HepG2 (cell line): ENCODE measurements around the gene CCT4. TPM values are rescaled to one million over a fixed set of nuclear protein-coding genes. Genes with fewer than 3 reads are reported as not detected.

Experiments
- ATAC-seq: fragments of 200-7000 bp; cut with Tn5 transposase; 3 replicates; pipeline ENCODE4 v1.9.1; 2020; ENCODE audit warnings: mild to moderate bottlenecking, moderate library complexity
- BruUV-seq: library from RNA; stranded (reverse); fragments of 400-500 nt; replicated peaks from 2 replicates; lab custom pipeline; 2021; lab: Mats Ljungman, UMichigan
- CTCF ChIA-PET: fragments of 300-600 bp; formaldehyde crosslinking; extraction: SDS; loops from one replicate; lab custom pipeline; 2021; ENCODE audit warnings: low total read pairs, inconsistent platforms, low intra/inter-chr PET ratio; lab: Yijun Ruan, JAX
- POLR2A ChIA-PET: fragments of 350-600 bp; sonication (Branson Sonifier 250); formaldehyde crosslinking; loops from one replicate; lab custom pipeline; 2020; ENCODE audit warnings: antibody characterized with exemption, inconsistent platforms; lab: Yijun Ruan, JAX
- DNase-seq: peaks from one replicate; pipeline ENCODE4 v3.0.0-alpha.2; 2015; ENCODE audit warnings: low spot score
- FAIRE-seq: peaks from 3 replicates; lab custom pipeline; 2011; peaks lifted over from hg19 to GRCh38; lab: Jason Lieb, UNC
- H2AFZ ChIP-seq: one replicate; pipeline ENCODE4 v1.6.1; 2011; ENCODE audit warnings: low read length, inconsistent platforms
- H3K27ac ChIP-seq: fragments of 300-600 bp; 3 replicates; pipeline ENCODE4 v1.8.0; 2011; ENCODE audit warnings: mixed run types, mild to moderate bottlenecking, mixed read lengths, low read length, inconsistent platforms; ENCODE audit not compliant: insufficient read depth; ENCODE audit errors: extremely low read length
- H3K27me3 ChIP-seq, 2 experiments: fragments of 200-600 bp in 1 of 2; 2 replicates in 1 of 2; 3 replicates in 1 of 2; pipeline versions ENCODE4 v1.6.0 to v1.8.0; 2011; ENCODE audit warnings: low read length in 2 of 2, mild to moderate bottlenecking in 2 of 2, moderate library complexity in 2 of 2, inconsistent platforms in 1 of 2; ENCODE audit not compliant: insufficient read depth in 2 of 2, control insufficient read depth in 1 of 2
- H3K36me3 ChIP-seq, 2 experiments: fragments of 200-600 bp in 1 of 2; replicated peaks in 1 of 2; 2 replicates in 1 of 2; 3 replicates in 1 of 2; pipeline versions ENCODE4 v1.5.1 to v1.8.0; 2011; ENCODE audit warnings: low read length in 2 of 2, inconsistent platforms in 1 of 2; ENCODE audit not compliant: insufficient read depth in 2 of 2, control insufficient read depth in 1 of 2
- H3K4me1 ChIP-seq: 2 replicates; pipeline ENCODE4 v1.5.1; 2012; ENCODE audit warnings: low read length, inconsistent platforms; ENCODE audit not compliant: insufficient read depth
- H3K4me2 ChIP-seq: 2 replicates; pipeline ENCODE4 v1.6.0; 2011; ENCODE audit warnings: low read depth, low read length, inconsistent platforms
- H3K4me3 ChIP-seq, 3 experiments: fragments of 200-600 bp in 1 of 3; sonication (generic), shearing (Covaris generic) in 1 of 3; replicated peaks in 1 of 3; 2 replicates each; pipeline ENCODE4 v1.5.1; 2011 to 2016; ENCODE audit warnings: low read length in 3 of 3, inconsistent platforms in 2 of 3, low read depth in 2 of 3, mild to moderate bottlenecking in 2 of 3, control low read depth in 1 of 3, mixed read lengths in 1 of 3; ENCODE audit not compliant: insufficient read depth in 1 of 3
- H3K79me2 ChIP-seq: one replicate; pipeline ENCODE4 v1.6.1; 2011; ENCODE audit warnings: low read length, inconsistent platforms; ENCODE audit not compliant: insufficient read depth
- H3K9ac ChIP-seq: 2 replicates; pipeline ENCODE4 v1.6.0; 2011; ENCODE audit warnings: mild to moderate bottlenecking, low read depth, low read length, inconsistent platforms; ENCODE audit not compliant: insufficient read depth
- H3K9me3 ChIP-seq: 2 replicates; pipeline ENCODE4 v1.5.1; 2012; ENCODE audit warnings: mild to moderate bottlenecking, low read length
- H4K20me1 ChIP-seq: 2 replicates; pipeline ENCODE4 v1.6.0; 2011; ENCODE audit warnings: inconsistent platforms, mild to moderate bottlenecking, low read length, moderate library complexity; ENCODE audit not compliant: insufficient read depth
- BRCA1 ChIP-seq: sonication (generic); formaldehyde crosslinking; IDR thresholded peaks from 2 replicates; pipeline ENCODE4 v1.4.0; 2020; ENCODE audit warnings: missing genetic modification reagents
- CEBPG ChIP-seq: IDR thresholded peaks from 2 replicates; pipeline ENCODE4 v1.6.1; 2016
- PAX8 ChIP-seq: sonication (generic); formaldehyde crosslinking; IDR thresholded peaks from 2 replicates; pipeline ENCODE4 v1.8.0; 2022; ENCODE audit warnings: mild to moderate bottlenecking, missing genetic modification reagents, borderline replicate concordance
- POLR2AphosphoS5 ChIP-seq: IDR thresholded peaks from 2 replicates; pipeline ENCODE4 v1.6.1; 2012; ENCODE audit warnings: low read depth, low read length
- PREB ChIP-seq: sonication (generic); formaldehyde crosslinking; IDR thresholded peaks from 2 replicates; pipeline ENCODE4 v1.4.0; 2020; ENCODE audit warnings: missing genetic modification reagents
- REST ChIP-seq, 2 experiments: IDR thresholded peaks; 2 replicates each; pipeline ENCODE4 v1.6.1; 2011 to 2012; ENCODE audit warnings: low read length in 2 of 2, borderline replicate concordance in 1 of 2, low read depth in 1 of 2, mild to moderate bottlenecking in 1 of 2, moderate library complexity in 1 of 2
- RNF2 ChIP-seq: fragments of 450-650 bp; conservative IDR thresholded peaks from 2 replicates; pipeline ENCODE4 v1.6.1; 2016; ENCODE audit warnings: low read depth
- WIZ ChIP-seq: sonication (generic); formaldehyde crosslinking; IDR thresholded peaks from 2 replicates; pipeline ENCODE4 v1.5.1; 2020; ENCODE audit warnings: mild to moderate bottlenecking, missing genetic modification reagents
- ZC3H13 ChIP-seq: sonication (generic); formaldehyde crosslinking; IDR thresholded peaks from 2 replicates; pipeline ENCODE4 v1.8.1; 2023; ENCODE audit warnings: mild to moderate bottlenecking, missing genetic modification reagents, moderate library complexity
- ZNF460 ChIP-seq: sonication (generic); formaldehyde crosslinking; IDR thresholded peaks from 2 replicates; pipeline ENCODE4 v1.5.1; 2020; ENCODE audit warnings: missing genetic modification reagents, mild to moderate bottlenecking, borderline replicate concordance
- ZNF563 ChIP-seq: sonication (generic); formaldehyde crosslinking; IDR thresholded peaks from 2 replicates; pipeline ENCODE4 v1.8.0; 2022; ENCODE audit warnings: mild to moderate bottlenecking, moderate library complexity, missing genetic modification reagents
- ZNF746 ChIP-seq: sonication (generic); formaldehyde crosslinking; IDR thresholded peaks from 2 replicates; pipeline ENCODE4 v1.8.0; 2022; ENCODE audit warnings: mild to moderate bottlenecking, missing genetic modification reagents
- ZSCAN5A ChIP-seq: sonication (generic); formaldehyde crosslinking; IDR thresholded peaks from 2 replicates; pipeline ENCODE4 v1.8.0; 2022; ENCODE audit warnings: mild to moderate bottlenecking, missing genetic modification reagents, borderline replicate concordance
- WGBS: methylation state at CpG from one replicate; pipeline ENCODE4 v1.1.6; 2017; ENCODE audit warnings: low lambda C conversion rate; 5-methylcytosine and 5-hydroxymethylcytosine counted together
- in situ Hi-C: cut with HindIII; loops from 2 replicates; pipeline ENCODE4 v1.10.0; 2017; ENCODE audit warnings: low pct_unique_long_range_greater_than_20kb; ENCODE audit not compliant: extremely low pct_ligation_motif_present
- intact Hi-C: fragments of 100-400 bp; cut with micrococcal nuclease; formaldehyde crosslinking; loops from one replicate; pipeline ENCODE4 v1.10.0; 2022; ENCODE audit not compliant: unreplicated experiment
- polyA plus RNA-seq, 8 experiments: library from polyadenylated mRNA; depleted of rRNA in 3 of 8; stranded (reverse) in 7 of 8; unstranded in 1 of 8; fragments of >200 nt; fragmentation: Illumina TruSeq in 4 of 8; extraction: Trizol in 4 of 8; gene quantifications; 2 replicates each; pipeline versions ENCODE4 v1.2.1 to v1.2.3, GENCODE V29; 2011 to 2016; ENCODE audit warnings: low read depth in 4 of 8, missing spikeins in 1 of 8, mixed read lengths in 1 of 8; ENCODE audit not compliant: insufficient read depth in 1 of 8
- total RNA-seq, 5 experiments: library from RNA; depleted of rRNA; stranded (reverse); fragments of >200 nt; fragmentation: Illumina TruSeq; extraction: Trizol; gene quantifications; 2 replicates each; pipeline ENCODE4 v1.2.3, GENCODE V29; 2016; ENCODE audit warnings: low read depth in 1 of 5
- TF ChIP-seq, protein P1 (sequence below): sonication (generic); formaldehyde crosslinking; IDR thresholded peaks from 2 replicates; pipeline ENCODE4 v1.4.0; 2020; ENCODE audit warnings: missing genetic modification reagents, borderline replicate concordance

The CCT4 gene
- total and polyA plus RNA-seq, 2 of the 13 experiments (the other 11 are each of a cell fraction or from before 2014, with no cell fraction given) = 138 to 340 TPM

DNA sequence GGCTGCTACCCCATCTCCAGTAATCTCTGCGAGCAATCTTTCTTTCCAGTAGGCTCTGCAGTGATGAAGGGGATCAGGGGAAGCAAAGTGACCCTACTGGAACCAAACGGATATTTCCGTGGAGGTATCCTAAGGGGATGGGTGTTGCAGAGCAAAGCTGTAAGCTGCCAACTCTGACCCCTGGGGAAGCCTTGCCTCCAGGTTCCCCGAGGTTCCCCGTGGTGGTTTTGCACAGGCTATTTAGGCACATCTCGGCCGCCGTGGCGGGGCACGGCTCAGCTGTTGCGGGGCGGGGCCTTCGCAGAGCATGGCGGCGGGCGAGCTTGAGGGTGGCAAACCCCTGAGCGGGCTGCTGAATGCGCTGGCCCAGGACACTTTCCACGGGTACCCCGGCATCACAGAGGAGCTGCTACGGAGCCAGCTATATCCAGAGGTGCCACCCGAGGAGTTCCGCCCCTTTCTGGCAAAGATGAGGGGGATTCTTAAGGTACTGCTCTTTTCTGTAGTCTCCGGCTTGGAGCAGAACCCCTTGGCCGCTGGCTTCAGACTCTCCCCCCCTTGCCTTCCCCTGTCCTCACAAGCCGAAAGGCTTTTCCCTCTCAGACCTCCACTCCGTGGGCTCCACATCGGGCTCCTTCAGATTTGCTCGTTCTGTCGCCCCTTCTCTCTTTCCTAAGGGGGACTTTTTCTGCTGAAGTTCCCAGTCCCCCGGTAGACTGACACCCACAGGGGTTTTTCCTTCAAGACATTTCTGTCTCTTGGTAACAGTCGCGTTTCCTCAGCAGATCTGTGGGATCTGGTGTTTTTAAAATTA lies 17.1 kb upstream of the CCT4 start, which contains the start of gene COMMD1:
Gene COMMD1 (plus strand): TSS at position 303 of the 814 bp plus-strand sequence. CDS start 5 bp downstream, at position 308.
- H3K36me3 ChIP-seq = no peaks in the 10 kb centered on the region
- intact Hi-C loops (no loop called here), in situ Hi-C loops (no loop called here)
- peaks cover 18% of the 10 kb centered on the region for H3K4me1 ChIP-seq
- H3K27me3 ChIP-seq = no peaks in the 10 kb centered on the region
- no peaks in the 10 kb centered on the region for H4K20me1 ChIP-seq
- peak; percentile 56 for FAIRE-seq
- H3K4me3 ChIP-seq = peak within 1 kb of the TSS; percentile 83 to 97 (median 90)
- H3K9ac ChIP-seq = peak within 1 kb of the TSS; percentile 78
- H3K79me2 ChIP-seq = peaks cover 4% of the 10 kb centered on the region
- ChIA-PET CTCF (no interaction called here), POLR2A (interaction anchor here (0.9 to 1.6 kb wide), 5 partner anchors 9 to 367 kb away, joined by 3 to 6 read pairs (median 4); partner anchors contain the start of genes FAM161A and XPO1)
- 1% methylated on average over 17 of the region's 33 CpGs for WGBS
- peak; percentile 67 for DNase-seq
- peak within 1 kb of the TSS; percentile 82 for H3K4me2 ChIP-seq
- BruUV-seq = TSS peak; percentile 75
- H3K27ac ChIP-seq = no peak within 1 kb of the TSS
- ATAC-seq = peak; percentile 99
- peak within 1 kb of the TSS; percentile 96 for H2AFZ ChIP-seq
- no peaks in the 10 kb centered on the region for H3K9me3 ChIP-seq
- TF ChIP-seq PREB (CRISPR knock-in tag) (no peak), ZNF460 (CRISPR knock-in tag) (no peak), WIZ (CRISPR knock-in tag) (no peak), ZC3H13 (CRISPR knock-in tag) (no peak), REST (IDR thresholded peaks at IDR 0.05; ENCODE audit: borderline replicate concordance in 1 of 2, low read depth in 1 of 2, low read length in 2 of 2) (peak in 1 of 2 experiments; percentile 77; a peak in 1 of 4 replicates), RNF2 (no peak), ZSCAN5A (CRISPR knock-in tag) (peak; percentile 89), ZNF563 (peak; percentile 94), PAX8 (CRISPR knock-in tag) (peak; percentile 78; the same call in 1 of the 2 replicates), POLR2AphosphoS5 (peak; percentile 91), BRCA1 (CRISPR knock-in tag) (no peak), CEBPG (CRISPR knock-in tag) (peak; percentile 46; the same call in 1 of the 2 replicates), ZNF746 (CRISPR knock-in tag) (no peak)
- TF ChIP-seq, protein P1, sequence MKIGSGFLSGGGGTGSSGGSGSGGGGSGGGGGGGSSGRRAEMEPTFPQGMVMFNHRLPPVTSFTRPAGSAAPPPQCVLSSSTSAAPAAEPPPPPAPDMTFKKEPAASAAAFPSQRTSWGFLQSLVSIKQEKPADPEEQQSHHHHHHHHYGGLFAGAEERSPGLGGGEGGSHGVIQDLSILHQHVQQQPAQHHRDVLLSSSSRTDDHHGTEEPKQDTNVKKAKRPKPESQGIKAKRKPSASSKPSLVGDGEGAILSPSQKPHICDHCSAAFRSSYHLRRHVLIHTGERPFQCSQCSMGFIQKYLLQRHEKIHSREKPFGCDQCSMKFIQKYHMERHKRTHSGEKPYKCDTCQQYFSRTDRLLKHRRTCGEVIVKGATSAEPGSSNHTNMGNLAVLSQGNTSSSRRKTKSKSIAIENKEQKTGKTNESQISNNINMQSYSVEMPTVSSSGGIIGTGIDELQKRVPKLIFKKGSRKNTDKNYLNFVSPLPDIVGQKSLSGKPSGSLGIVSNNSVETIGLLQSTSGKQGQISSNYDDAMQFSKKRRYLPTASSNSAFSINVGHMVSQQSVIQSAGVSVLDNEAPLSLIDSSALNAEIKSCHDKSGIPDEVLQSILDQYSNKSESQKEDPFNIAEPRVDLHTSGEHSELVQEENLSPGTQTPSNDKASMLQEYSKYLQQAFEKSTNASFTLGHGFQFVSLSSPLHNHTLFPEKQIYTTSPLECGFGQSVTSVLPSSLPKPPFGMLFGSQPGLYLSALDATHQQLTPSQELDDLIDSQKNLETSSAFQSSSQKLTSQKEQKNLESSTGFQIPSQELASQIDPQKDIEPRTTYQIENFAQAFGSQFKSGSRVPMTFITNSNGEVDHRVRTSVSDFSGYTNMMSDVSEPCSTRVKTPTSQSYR (CRISPR knock-in tag) = 0 out of 2 replicates have a peak, but pooled peaks have one; percentile 38
